HG02678 (cell line): ENCODE measurements around the gene WDR64.

Experiments
- ATAC-seq: cut with Tn5 transposase; IDR thresholded peaks from one replicate; pipeline ENCODE4 v1.9.1; 2021; ENCODE audit warnings: mild to moderate bottlenecking, moderate library complexity; ENCODE audit not compliant: unreplicated experiment

Gene WDR64

DNA sequence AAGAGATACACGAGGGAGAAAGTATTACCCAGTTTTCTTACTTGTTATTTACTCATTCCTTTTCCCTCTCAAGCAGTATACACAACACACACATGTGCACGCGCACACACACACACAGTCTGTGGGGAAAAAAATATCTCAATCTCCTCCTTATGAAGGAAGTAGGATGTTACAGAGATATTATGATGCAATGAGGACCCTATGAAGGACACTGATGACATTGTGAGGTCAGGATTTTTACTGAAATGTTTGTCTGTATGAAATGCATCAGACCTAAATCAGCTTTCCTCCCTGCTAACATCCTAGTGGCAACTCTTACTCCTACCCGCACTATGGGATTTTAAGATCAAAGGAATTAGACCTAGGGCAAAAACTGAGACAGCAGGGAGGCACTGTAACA lies at the start of gene WDR64:
TSS of gene WDR64 (plus strand) at position 270 of the 400 bp plus-strand sequence. CDS start 204 bp downstream, outside the sequence.
- ATAC-seq: no peak

DNA sequence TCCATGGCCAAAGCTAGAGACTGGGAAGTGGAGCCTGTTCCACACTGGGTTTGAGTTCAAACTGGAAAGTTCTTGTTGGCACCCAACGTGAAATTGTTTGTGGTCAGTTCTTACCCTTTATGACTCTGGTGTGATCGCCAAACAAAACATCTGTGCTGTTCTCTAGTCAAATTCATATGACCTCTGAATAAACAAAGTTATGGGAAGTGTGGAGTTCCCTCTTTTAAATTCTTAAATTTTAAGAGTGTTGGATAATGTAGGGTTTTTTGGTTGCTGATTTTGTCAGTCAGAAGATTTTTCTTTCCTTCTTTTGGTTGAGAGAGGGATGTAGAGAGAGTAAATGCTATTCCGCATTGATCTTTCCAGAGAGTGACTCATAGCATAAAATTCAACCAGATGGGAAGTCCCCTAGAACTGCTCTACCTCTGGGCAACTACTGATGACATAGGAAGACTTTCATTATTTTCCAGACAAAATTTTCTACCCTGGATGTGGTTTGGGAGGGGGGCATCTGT lies 48.3 kb upstream of the WDR64 start:
- no peak for ATAC-seq

DNA sequence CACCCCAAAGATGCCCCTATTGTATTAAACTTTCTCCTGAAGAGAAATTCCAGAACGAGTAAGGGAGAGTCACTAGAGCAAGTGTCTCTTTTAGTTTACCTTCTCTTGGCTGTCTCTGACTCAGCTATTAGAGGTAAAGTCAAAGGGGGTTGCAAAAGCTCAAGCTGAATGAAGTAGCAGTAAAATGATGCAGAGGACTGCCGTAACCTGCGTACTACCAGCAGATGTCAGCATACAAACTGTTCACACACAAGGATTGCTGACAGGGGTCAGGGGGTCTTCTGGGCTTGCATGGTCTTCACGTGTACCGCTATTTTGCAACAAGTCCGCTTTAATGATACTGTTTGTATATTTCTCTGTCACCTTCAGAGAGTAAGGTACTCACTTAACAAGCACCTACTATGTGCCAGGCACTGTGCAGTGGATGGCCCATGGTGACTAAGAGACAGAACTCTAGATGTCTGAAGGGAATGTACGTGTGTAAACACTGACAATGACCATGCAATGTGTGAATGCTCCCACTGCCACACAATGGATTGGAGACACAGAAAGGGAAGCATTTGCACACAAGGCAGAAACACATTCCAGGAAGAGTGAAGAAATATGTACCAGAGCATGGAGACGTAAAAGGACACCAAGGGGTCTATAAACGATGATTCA lies 46.8 kb upstream of the WDR64 start:
- ATAC-seq: no peak

DNA sequence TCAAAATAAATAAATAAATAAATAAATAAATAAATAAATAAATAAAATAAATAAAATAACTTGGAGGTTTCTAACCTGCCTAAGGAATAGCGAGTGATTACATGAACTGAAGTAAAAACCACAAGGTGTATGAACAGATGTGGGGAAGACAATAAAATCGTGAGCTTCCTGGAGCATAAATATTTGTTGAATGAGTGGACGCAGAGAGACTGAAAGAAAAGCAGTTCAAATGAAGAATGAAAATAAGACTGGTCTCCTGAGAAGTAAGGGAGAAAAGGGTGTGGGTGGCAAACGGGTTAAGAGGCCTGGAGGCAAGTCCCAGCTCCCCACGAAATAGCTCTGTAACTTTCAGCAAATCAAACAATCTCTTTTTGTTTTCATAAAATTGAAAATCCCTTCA lies 45.5 kb upstream of the WDR64 start:
- no peak for ATAC-seq

DNA sequence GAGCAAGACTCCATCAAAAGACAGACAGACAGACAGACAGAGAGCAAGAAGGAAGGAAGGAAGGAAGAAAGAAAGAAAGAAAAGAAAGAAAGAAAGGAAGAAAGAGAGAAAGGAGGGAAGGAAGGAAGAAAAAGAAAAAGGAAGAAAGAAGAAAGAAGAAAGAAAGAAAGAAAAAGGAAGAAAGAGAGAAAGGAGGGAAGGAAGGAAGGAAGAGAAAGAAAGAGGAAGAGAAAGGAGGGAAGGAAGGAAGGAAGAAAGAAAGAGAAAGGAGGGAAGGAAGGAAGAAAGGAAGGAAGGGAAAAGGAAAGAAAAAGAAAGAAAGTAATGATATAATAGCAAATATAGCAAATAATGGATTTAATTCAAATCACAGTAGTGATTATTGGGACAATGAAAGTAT lies 44.6 kb upstream of the WDR64 start:
- no peak for ATAC-seq

DNA sequence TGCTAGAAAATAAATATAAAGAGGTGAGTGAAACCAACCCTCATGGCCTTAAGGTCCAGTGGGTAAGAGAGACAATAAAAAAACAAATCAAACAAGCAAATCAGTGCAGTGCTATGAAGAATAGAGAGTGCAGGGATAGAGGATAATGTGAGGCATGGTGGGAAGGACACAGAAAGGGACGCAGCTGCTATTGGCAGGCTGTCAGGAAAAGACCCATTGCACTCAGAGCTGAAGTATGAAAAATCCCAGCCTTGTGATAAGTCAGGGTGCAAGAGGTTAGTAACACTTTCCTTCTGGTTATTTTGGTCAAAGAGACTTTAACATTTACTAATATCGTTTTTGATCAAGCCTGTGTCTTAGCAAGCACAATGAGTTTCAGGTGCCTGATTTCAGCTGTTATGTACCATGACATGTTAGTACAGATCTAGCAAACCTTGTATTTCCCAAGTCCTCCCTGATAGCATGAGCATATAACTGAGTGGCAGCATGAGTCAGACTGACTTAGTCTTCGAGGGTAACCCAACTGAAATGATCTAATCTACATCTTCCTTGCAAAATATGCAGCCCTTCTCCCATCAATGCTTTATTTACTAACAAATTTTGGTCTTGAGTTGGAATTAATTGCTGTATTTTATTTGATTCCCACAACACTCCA lies 43.6 kb upstream of the WDR64 start:
- no peak for ATAC-seq

DNA sequence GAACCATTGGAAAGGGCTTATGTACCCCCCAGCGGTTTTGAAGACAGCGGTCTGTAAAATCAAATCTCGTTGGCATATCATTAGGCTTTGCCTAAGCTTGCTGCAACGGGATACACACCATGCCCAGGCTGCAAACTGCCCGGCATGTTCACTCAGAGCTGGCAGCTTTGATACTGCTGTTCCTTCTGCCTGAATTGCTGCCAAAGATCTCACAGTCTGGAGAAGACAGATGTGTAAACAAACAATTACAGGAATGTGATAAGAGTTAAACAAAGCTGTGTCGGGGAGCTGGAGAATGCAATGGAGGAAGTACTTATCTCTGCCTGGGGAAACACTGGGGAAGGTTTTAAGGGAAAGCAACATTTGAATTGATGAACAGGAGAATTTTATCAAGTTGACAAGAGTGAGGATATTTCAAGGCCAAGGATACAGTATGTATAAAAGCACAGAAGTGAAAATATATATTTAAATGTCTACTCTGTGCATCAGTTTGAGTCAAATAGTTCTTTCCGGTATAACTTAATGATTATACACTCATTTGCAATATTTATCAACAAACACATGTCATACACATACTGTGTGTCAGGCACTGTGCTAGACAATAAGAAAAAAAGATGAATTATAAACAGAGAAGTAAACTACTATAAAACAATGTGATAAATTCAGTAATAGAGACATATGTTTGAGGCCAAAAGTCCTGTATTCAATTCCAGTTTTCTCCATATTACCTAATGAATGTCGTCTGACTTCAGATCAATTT lies 41.8 kb upstream of the WDR64 start:
- no peak for ATAC-seq

DNA sequence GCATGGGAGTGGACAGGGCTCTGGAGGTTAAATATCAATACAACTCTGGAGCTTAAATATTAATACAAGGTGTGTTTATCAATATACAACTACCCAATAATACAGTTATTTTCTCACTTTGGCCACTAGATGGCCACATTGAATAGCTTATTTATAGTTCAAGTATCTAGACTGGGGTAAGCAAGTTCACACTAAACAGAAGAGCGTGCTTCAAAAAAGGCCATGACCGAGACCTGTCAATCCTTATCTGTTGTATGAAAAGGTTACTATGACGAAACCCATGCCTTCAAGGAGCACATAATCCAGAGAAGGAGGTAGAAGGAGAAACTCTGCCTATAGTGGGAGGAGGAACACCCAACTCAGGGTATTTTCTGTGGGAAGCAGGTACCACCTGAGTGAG lies 41.0 kb upstream of the WDR64 start:
- ATAC-seq: peak; percentile 96

DNA sequence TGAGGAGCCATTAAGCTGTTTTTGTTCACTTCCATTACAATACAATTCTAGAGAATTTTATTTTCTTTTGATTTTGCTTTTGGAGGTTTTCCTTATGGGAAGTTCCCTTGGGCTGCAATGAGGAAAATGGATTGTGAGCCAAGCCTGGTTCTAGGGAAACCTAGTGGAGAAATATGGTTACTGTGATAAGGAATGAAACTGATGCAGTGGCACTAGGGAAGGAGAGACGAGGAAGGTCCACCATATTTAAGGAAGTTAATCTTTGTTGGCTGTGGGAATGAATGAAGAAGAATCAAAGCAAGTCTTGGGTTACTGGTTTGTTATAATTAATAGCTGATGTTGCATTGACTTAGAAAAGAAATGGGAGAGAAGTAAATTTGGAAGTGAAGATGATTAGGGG lies 40.3 kb upstream of the WDR64 start:
- no peak for ATAC-seq

DNA sequence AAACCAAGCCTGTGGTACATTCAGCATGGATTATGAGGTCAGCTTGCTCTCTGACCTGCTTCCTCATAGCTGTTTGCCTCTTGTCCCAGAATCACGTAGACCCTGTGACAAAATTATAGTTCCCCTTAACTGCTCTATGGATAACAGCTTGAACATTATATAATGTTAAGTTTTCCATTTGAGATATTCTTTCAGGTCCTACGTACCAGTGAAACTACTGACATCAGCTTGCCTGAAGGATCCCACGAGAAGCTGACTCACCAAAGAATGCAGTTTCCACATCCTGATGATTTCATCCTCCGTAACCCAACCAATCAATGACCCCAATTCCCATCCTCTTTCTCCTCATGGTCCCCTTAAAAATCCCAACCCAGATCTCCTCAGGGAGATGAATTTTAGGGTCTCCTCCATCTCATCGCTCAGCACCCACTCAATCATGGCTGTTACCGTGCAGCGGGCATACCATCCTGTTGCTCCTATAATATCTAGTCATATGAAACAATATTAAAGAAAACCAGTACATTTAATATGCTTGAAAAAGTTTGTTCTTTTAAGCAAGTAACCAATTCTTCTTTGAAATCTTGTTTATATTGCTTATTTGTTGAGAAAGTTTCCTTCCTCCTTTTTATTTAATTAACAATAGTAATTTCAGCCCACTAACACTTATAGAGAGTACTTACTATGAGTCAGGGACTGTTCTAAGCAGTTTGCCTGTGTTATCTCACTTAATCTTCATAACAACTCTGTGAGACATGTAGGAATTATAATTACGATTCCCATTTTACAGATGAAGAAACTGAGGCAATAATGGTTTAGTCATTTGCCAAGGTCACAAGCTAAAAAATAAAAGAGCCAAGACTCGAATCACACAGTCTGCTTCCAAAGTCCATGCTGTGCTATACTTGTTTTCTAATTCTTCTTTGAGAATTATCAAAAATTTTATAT lies 39.3 kb upstream of the WDR64 start:
- ATAC-seq: no peak

DNA sequence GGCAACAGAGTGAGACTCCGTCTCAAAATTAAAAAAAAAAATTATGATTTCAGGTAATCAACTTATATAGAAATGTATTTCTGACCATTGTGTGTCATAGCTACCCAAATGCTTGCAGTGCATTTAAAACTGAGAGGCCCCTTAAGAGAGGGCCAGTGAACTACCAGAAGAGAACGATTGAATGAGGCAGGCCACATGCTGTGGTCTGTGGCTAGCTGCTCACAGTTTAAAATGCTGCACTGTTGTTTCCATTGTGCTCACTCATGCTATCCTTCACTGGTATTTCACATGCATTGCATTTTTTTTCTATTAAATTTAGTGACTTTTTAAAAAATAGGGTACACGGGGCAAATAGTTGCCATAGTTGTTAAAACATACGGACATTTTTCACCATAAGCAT lies 37.9 kb upstream of the WDR64 start:
- no peak for ATAC-seq

DNA sequence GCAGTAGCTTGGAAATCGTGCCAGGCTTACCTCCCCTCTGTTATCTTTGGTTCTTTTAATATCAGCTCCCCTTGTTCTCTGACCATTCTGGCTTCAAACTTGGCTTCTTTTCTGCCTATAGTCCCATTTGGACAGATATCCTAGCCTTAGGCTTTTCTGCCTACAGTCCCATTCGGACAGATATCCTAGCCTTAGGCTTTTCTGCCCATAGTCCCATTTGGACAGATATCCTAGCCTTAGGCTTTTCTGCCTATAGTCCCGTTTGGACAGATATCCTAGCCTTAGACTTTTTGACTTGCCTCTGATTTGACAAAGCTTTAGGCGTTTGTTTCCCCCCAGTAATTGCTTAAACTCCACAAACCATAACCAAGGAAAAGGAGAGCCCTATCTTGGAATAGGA lies 37.5 kb upstream of the WDR64 start:
- no peak for ATAC-seq

DNA sequence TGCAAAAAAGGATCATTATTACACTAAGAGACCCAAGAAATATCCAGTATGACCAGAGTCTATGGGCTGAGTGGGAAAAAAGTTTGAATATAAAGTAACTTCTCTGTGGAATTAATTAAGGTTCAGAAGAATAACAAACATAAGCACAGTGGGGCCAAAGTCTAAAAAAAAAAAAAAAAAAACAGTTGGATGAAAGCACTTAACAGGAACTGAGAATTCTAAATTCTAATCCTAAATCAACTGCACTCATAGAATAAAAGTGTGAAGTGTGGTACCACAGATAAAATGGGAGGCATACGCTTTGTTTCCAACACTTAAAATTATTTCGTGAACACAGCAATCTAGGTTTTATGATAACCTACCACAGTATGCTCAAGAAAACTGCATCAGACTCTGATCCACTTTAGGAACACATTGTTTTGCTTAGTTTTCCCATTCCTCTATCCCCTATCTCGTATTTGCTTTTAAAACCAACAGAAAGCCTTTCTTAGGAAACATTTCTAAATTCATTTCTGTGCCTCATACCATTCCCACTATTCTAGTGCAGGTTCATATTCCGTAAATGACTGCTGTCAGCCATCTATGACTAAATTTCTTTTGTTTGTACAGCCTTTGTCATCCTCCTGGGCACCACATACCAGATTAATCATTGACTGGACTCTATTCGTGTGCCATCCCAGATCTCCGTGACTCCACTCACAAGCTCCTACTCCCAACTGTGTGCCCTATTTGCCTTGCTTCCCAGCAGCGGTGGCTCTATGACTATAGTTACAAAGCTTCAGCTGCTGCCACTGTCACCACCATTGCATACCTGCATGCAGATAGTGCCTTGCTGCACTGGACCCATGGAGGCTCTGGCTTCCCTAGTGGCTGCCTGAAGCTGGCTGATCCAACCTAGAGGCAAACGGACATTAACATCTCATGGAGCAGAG lies 36.8 kb upstream of the WDR64 start:
- no peak for ATAC-seq

DNA sequence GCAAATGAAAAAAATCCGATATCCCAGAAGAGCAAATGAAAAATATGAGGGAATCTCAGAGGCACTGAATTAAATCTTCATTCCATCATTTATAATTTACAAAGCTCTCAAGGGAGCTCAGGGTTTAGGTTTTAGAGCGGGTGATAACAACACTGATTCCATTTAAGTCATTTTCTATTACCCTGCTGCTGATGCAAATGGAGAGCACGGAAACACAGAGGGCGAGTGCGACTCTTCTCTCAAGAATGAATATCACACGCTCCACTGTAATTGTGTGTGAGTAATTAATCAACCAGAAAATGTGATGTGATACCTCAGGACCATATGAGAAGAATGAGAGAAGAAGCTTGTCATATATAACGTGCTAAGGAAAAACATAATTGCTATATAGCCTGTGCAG lies 34.7 kb upstream of the WDR64 start:
- ATAC-seq: no peak

DNA sequence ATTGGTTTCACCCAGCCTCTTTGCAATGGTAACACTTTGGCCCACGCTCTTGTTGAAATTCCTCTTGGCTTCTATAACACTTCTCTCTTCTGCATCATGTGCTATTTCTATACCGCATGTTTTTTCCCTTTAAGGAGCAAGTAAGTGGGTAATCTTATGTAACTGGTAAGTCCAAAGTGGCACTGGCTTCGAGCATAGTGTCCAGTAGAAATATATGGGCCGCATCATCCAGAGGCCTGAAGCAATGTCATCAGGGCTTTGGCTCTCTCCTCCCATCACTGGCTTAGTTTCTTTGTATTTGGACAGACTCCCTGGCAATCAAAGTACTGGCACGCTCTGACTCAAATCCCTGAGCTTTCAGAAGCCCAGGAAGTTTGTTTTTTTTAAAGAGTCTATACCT lies 29.4 kb upstream of the WDR64 start:
- ATAC-seq: no peak

DNA sequence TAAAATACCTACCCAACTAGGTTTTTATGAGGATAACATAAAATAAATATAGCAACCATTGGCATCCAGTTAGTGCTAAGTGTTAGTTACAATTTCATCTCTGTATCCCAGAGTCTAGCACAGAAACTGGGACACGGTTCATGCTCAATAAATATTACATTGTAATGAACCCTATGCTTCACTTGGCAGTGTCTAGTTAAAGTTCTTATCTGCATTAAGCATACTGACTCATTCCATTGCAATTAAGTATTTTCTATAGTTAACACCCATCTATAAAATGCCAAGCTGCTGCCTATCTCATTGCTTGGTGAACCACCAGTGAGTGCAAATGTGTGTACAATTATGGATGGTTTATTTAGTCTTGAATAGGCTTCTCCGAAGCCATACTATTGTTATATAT lies 27.1 kb upstream of the WDR64 start:
- ATAC-seq: no peak

DNA sequence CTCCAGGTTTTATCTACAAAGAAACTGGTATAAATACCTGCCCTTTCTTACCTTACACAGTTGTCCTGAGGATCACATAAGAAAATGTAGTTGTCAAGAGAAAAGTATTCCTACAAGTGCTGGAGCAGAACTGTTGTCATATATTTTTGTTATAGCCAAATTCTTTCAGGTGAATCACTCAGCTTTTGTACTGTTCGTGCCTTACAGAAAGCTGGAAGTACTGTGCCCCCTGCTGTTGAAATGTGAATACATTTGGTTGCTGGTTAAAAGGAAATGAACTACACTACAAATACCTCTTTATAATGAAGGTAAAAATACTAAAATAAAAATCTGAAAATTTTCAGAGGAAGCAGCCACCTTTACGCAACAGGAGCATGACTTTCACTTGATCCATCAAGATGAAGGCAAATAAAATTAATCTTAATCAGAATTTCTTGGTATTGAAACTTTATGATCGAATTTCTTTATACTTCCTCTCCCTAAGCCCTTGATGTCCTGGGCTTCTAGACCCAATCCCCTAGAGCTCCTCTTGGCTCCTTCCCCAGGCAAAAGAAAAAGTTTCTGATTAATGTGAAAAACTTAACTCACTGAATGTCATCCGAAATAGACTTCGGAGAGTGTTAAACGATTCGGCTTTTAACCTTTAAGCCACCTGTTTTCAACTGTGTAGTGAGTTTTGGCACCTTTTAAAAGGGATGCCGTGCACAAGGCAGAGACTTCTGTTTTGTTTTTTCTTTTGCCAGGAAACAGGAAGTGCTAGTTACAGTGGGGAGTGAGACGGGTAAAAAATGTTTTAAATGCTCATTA lies 24.4 kb upstream of the WDR64 start:
- peak; percentile 81 for ATAC-seq

DNA sequence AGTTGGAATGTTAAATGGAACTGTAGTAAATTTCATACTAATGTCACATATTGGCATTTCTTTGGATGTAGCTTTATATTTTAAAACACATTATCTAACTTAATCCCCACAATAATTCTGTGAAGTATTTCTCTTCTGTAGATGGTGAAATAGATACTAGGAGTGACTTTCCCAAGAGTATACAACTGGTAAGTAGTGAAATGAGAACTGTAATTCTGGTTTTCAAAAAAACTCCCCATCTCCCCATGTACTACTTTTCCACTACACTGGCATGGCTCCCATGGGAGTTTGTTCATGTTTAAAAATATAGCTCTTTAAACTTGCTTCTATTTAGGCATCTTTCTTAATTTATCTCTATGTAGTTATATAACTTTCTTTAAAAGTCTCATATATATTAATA lies 22.1 kb upstream of the WDR64 start:
- ATAC-seq: no peak

DNA sequence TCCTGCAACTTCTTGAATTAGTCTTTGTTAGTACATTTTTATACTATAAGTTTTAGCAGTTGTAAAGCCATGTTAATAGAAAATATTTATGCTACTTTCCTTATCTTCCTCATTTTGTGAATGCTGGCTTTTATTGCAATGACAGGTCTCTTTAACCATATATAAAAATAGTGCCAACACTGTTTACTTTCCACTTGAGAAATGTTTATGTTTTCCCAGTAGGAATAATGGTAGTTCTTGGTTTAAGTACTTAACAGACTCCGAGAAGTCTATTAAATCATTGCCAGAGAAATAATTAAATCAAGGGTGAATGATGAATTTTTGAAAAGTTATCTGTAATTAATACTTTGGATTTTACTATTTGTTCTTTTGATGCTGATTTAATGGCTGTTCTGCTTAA lies 21.6 kb upstream of the WDR64 start:
- no peak for ATAC-seq
